ENCODE data around the gene NEDD4. TPM values are rescaled to one million over a fixed set of nuclear protein-coding genes. Genes with fewer than 3 reads are reported as not detected.
A peak's percentile ranks its signal among the peaks of the same experiment; 100 is the strongest.

The NEDD4 gene
- total RNA-seq, 1 experiment from 2014 or later = 18.8 TPM

GRCh38 chr15:56017920-56018319 is 24.5 kb upstream of the NEDD4 start:
- H3K9me3 ChIP-seq (ENCODE audit: control insufficient read depth, insufficient read depth, low read depth, low read length) = no peaks in the 10 kb centered on the region
- H3K4me1 ChIP-seq (ENCODE audit: control insufficient read depth, insufficient read depth, low read length) = no peaks in the 10 kb centered on the region
- TF ChIP-seq CTCF (IDR thresholded peaks at IDR 0.05) (peak; percentile 35), TCF7L2 (IDR thresholded peaks at IDR 0.05; ENCODE audit: low read depth, low read length) (no peak)
- BruUV-seq (replicated peaks) = no TSS peak
- DNase-seq (ENCODE audit: low read depth, low spot score) = no peak
- no peaks in the 10 kb centered on the region for H3K36me3 ChIP-seq (ENCODE audit: control insufficient read depth, insufficient read depth, low read length)
- ChIA-PET CTCF (interaction anchor here (0.7 kb wide), 1 partner anchor 150 kb away, joined by 7 read pairs; no protein-coding TSS in a partner anchor), POLR2A (no interaction called here)
- no peak for ATAC-seq
- no peak overlapping the region for H3K4me3 ChIP-seq (ENCODE audit: low read depth in 2 of 2, low read length in 2 of 2)
- no peak overlapping the region for H3K27ac ChIP-seq (ENCODE audit: low read length)
- H3K27me3 ChIP-seq (ENCODE audit: control insufficient read depth, insufficient read depth, low read length) = no peaks in the 10 kb centered on the region
- in situ Hi-C loops (cut with HindIII; ENCODE audit: low pct_unique_long_range_greater_than_20kb, low sequenced_read_pairs) = no loop called here
- intact Hi-C loops (cut with micrococcal nuclease; ENCODE audit: unreplicated experiment) = no loop called here

GRCh38 chr15:56017511-56017910 is 24.1 kb upstream of the NEDD4 start:
- BruUV-seq (replicated peaks) = no TSS peak
- ChIA-PET CTCF (interaction anchor here (0.7 kb wide), 1 partner anchor 150 kb away, joined by 7 read pairs; no protein-coding TSS in a partner anchor), POLR2A (no interaction called here)
- TF ChIP-seq REST (IDR thresholded peaks at IDR 0.05; ENCODE audit: insufficient read depth in 1 of 2, low read depth in 2 of 2, low read length in 1 of 2) (no peak), SIN3A (IDR thresholded peaks at IDR 0.05; ENCODE audit: borderline replicate concordance, insufficient read depth, low read depth, low read length) (no peak), POLR2AphosphoS5 (IDR thresholded peaks at IDR 0.05; ENCODE audit: low read depth, low read length) (no peak), CTCF (IDR thresholded peaks at IDR 0.05) (no peak), TCF7L2 (IDR thresholded peaks at IDR 0.05; ENCODE audit: low read depth, low read length) (no peak)
- Histone ChIP-seq H3K27ac (ENCODE audit: low read length) (no peak overlapping the region), H3K4me1 (ENCODE audit: control insufficient read depth, insufficient read depth, low read length) (no peaks in the 10 kb centered on the region), H3K27me3 (ENCODE audit: control insufficient read depth, insufficient read depth, low read length) (no peaks in the 10 kb centered on the region), H3K36me3 (ENCODE audit: control insufficient read depth, insufficient read depth, low read length) (no peaks in the 10 kb centered on the region), H3K4me3 (ENCODE audit: low read depth in 2 of 2, low read length in 2 of 2) (no peak overlapping the region), H3K9me3 (ENCODE audit: control insufficient read depth, insufficient read depth, low read depth, low read length) (no peaks in the 10 kb centered on the region)
- intact Hi-C loops (cut with micrococcal nuclease; ENCODE audit: unreplicated experiment) (no loop called here), in situ Hi-C loops (cut with HindIII; ENCODE audit: low pct_unique_long_range_greater_than_20kb, low sequenced_read_pairs) (no loop called here)
- no peak for DNase-seq (ENCODE audit: low read depth, low spot score)
- ATAC-seq = no peak

Measured in Panc1 (cell line).